Measurements from ENCODE around the gene PSMD6.

DNA sequence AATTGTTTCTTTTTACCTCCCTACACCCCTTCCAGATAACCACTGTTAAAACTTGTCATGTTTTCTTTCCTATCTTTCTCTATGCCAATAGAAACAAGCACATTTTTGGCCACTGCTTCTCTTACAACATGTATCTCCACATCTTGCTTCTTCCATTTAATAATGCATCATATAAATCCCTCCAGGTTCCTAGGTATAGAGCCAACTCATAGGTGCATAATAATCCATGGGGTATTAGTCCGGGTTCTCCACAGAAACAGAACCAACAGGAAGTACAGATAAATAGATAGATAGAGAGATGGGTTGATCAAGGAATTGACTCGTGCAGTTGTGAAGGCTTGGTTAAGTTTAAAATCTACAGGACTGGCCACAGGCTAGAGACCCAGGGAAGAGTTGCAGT lies 41.5 kb upstream of the PSMD6 start:
- no peak for TF ChIP-seq POLR2A (IDR thresholded peaks at IDR 0.05)
- no peak for TF ChIP-seq CTCF (IDR thresholded peaks at IDR 0.05 in 4 of 5, conservative IDR thresholded peaks at IDR 0.05 in 1 of 5)

All from gastrocnemius medialis (tissue), 4 donors.